ENCODE results near the gene PIK3CG.
A peak's percentile ranks its signal among the peaks of the same experiment; 100 is the strongest.
"Not testable (repeated sequence)": the region's sequence is repeated elsewhere in the genome, so short reads cannot be mapped to it uniquely, and the experiment has no call there.

The PIK3CG gene

GRCh38 chr7:106865130-106866041 lies at the start of gene PIK3CG:
Gene PIK3CG (plus strand): TSS chr7:106865282. CDS start chr7:106867562, 2,280 bp downstream.
- H3K4me3 ChIP-seq (ENCODE audit: low read depth, low read length), result no peak within 1 kb of the TSS
- DNase-seq (ENCODE audit: low read depth), result no peak

GRCh38 chr7:106817098-106817497 lies 48.0 kb upstream of the PIK3CG start:
- DNase-seq (ENCODE audit: low read depth), result no peak
- H3K4me3 ChIP-seq (ENCODE audit: low read depth, low read length), result no peak overlapping the region

- no peak overlapping the region for H3K4me3 ChIP-seq (ENCODE audit: low read depth, low read length)
- no peak for DNase-seq (ENCODE audit: low read depth)
Observed at GRCh38 chr7:106818736-106819135, 46.3 kb upstream of the PIK3CG start.

GRCh38 chr7:106819546-106819945 lies 45.5 kb upstream of the PIK3CG start:
- DNase-seq (ENCODE audit: low read depth), result no peak
- H3K4me3 ChIP-seq (ENCODE audit: low read depth, low read length), result no peak overlapping the region

- no peak overlapping the region for H3K4me3 ChIP-seq (ENCODE audit: low read depth, low read length)
- no peak for DNase-seq (ENCODE audit: low read depth)
Observed at GRCh38 chr7:106820321-106821217, 44.5 kb upstream of the PIK3CG start.

GRCh38 chr7:106823631-106824030 lies 41.5 kb upstream of the PIK3CG start:
- DNase-seq (ENCODE audit: low read depth), result no peak
- no peak overlapping the region for H3K4me3 ChIP-seq (ENCODE audit: low read depth, low read length)

- no peak for DNase-seq (ENCODE audit: low read depth)
- no peak overlapping the region for H3K4me3 ChIP-seq (ENCODE audit: low read depth, low read length)
Observed at GRCh38 chr7:106824458-106824857, 40.6 kb upstream of the PIK3CG start.

GRCh38 chr7:106827626-106828025 lies 37.5 kb upstream of the PIK3CG start:
- no peak for DNase-seq (ENCODE audit: low read depth)
- no peak overlapping the region for H3K4me3 ChIP-seq (ENCODE audit: low read depth, low read length)

GRCh38 chr7:106829496-106829895 lies 35.6 kb upstream of the PIK3CG start:
- DNase-seq (ENCODE audit: low read depth), result no peak
- H3K4me3 ChIP-seq (ENCODE audit: low read depth, low read length), result no peak overlapping the region

GRCh38 chr7:106830896-106831295 lies 34.2 kb upstream of the PIK3CG start:
- H3K4me3 ChIP-seq (ENCODE audit: low read depth, low read length); DNase-seq (ENCODE audit: low read depth): not testable (repeated sequence)

GRCh38 chr7:106836816-106837215 lies 28.3 kb upstream of the PIK3CG start:
- DNase-seq (ENCODE audit: low read depth), result no peak
- no peak overlapping the region for H3K4me3 ChIP-seq (ENCODE audit: low read depth, low read length)

- H3K4me3 ChIP-seq (ENCODE audit: low read depth, low read length), result no peak overlapping the region
- no peak for DNase-seq (ENCODE audit: low read depth)
Observed at GRCh38 chr7:106839511-106839910, 25.6 kb upstream of the PIK3CG start.

GRCh38 chr7:106840342-106840741 lies 24.7 kb upstream of the PIK3CG start:
- no peak overlapping the region for H3K4me3 ChIP-seq (ENCODE audit: low read depth, low read length)
- peak; percentile 74 for DNase-seq (ENCODE audit: low read depth)

GRCh38 chr7:106841896-106842390 lies 23.1 kb upstream of the PIK3CG start:
- no peak overlapping the region for H3K4me3 ChIP-seq (ENCODE audit: low read depth, low read length)
- DNase-seq (ENCODE audit: low read depth), result no peak

GRCh38 chr7:106844279-106844997 lies 20.6 kb upstream of the PIK3CG start:
- no peak overlapping the region for H3K4me3 ChIP-seq (ENCODE audit: low read depth, low read length)
- no peak for DNase-seq (ENCODE audit: low read depth)

GRCh38 chr7:106848049-106848448 lies 17.0 kb upstream of the PIK3CG start:
- no peak overlapping the region for H3K4me3 ChIP-seq (ENCODE audit: low read depth, low read length)
- DNase-seq (ENCODE audit: low read depth), result no peak

- DNase-seq (ENCODE audit: low read depth), result peak; percentile 31
- H3K4me3 ChIP-seq (ENCODE audit: low read depth, low read length), result no peak overlapping the region
Observed at GRCh38 chr7:106848851-106849442, 16.1 kb upstream of the PIK3CG start.

- DNase-seq (ENCODE audit: low read depth); H3K4me3 ChIP-seq (ENCODE audit: low read depth, low read length): not testable (repeated sequence)
Observed at GRCh38 chr7:106851632-106852031, 13.4 kb upstream of the PIK3CG start.

- H3K4me3 ChIP-seq (ENCODE audit: low read depth, low read length), result no peak overlapping the region
- DNase-seq (ENCODE audit: low read depth), result no peak
Observed at GRCh38 chr7:106853250-106853908, 11.7 kb upstream of the PIK3CG start.
